ENCODE results near the gene TMED7. TPM values are rescaled to one million over a fixed set of nuclear protein-coding genes. Genes with fewer than 3 reads are reported as not detected.
A peak's percentile ranks its signal among the peaks of the same experiment; 100 is the strongest.

The TMED7 gene
- total and polyA plus RNA-seq, 2 of the 13 experiments (the other 11 are each of a cell fraction or from before 2014, with no cell fraction given), result 58.0 to 113 TPM

- ChIA-PET POLR2A (no interaction called here), CTCF (ENCODE audit: low intra/inter-chr PET ratio, low total read pairs) (no interaction called here)
- Histone ChIP-seq H3K36me3 (replicated peaks in 1 of 2; ENCODE audit: control insufficient read depth in 1 of 2, insufficient read depth in 2 of 2, low read length in 2 of 2) (peaks cover 2 to 29% of the 10 kb centered on the region in 2 experiments), H3K4me3 (replicated peaks in 1 of 3; ENCODE audit: insufficient read depth in 1 of 3, low read depth in 2 of 3, low read length in 3 of 3) (peak overlapping the region; percentile 19 to 88 (median 73); a peak in 5 of 6 replicates), H3K79me2 (ENCODE audit: insufficient read depth, low read length) (peaks cover 61% of the 10 kb centered on the region), H3K27ac (ENCODE audit: extremely low read length, insufficient read depth, low read length) (no peak overlapping the region), H3K4me1 (ENCODE audit: insufficient read depth, low read length) (peaks cover 36% of the 10 kb centered on the region), H3K27me3 (ENCODE audit: control insufficient read depth in 1 of 2, insufficient read depth in 2 of 2, low read length in 2 of 2) (no peaks in the 10 kb centered on the region; a peak in 1 of 5 replicates), H3K4me2 (ENCODE audit: low read depth, low read length) (peak overlapping the region; percentile 82), H2AFZ (ENCODE audit: low read length) (no peak overlapping the region), H4K20me1 (ENCODE audit: insufficient read depth, low read length) (peaks cover 28% of the 10 kb centered on the region), H3K9me3 (ENCODE audit: low read length) (no peaks in the 10 kb centered on the region), H3K9ac (ENCODE audit: insufficient read depth, low read depth, low read length) (peak overlapping the region; percentile 97)
- 65% methylated on average over 5 of the region's 5 CpGs for WGBS (ENCODE audit: low lambda C conversion rate)
- ATAC-seq (no peak), DNase-seq (ENCODE audit: low spot score) (no peak), FAIRE-seq (no peak)
- in situ Hi-C loops (cut with HindIII; ENCODE audit: extremely low pct_ligation_motif_present, low pct_unique_long_range_greater_than_20kb), result no loop called here
- intact Hi-C loops (cut with micrococcal nuclease; ENCODE audit: unreplicated experiment), result no loop called here
- TF ChIP-seq FOXP4 (CRISPR knock-in tag; IDR thresholded peaks at IDR 0.05) (no peak), TSC22D2 (CRISPR knock-in tag; IDR thresholded peaks at IDR 0.05; ENCODE audit: borderline replicate concordance) (no peak), SUZ12 (IDR thresholded peaks at IDR 0.05; ENCODE audit: low read depth, low read length) (no peak), MBD4 (IDR thresholded peaks at IDR 0.05; ENCODE audit: borderline replicate concordance, low read length) (no peak), E2F5 (CRISPR knock-in tag; conservative IDR thresholded peaks at IDR 0.05) (no peak), STAG1 (CRISPR knock-in tag; IDR thresholded peaks at IDR 0.05) (no peak), ZEB1 (IDR thresholded peaks at IDR 0.05; ENCODE audit: insufficient replicate concordance, low read depth) (no peak), HIVEP1 (CRISPR knock-in tag; IDR thresholded peaks at IDR 0.05) (no peak), TOE1 (CRISPR knock-in tag; IDR thresholded peaks at IDR 0.05) (no peak)
- BruUV-seq (replicated peaks), result no TSS peak
Measured at GRCh38 chr5:115623658-115624057, 2.2 kb downstream of the TMED7 start.

All from HepG2 (cell line).